Adrenal gland (tissue), 5 donors: ENCODE measurements around the gene EFEMP1.
"Not testable (repeated sequence)": the region's sequence is repeated elsewhere in the genome, so short reads cannot be mapped to it uniquely, and the experiment has no call there.

Experiments used
- POLR2A ChIP-seq, 2 donors: fragments of 450-650 bp; IDR thresholded peaks; one replicate each; pipeline ENCODE4 v1.6.1; 2017; ENCODE audit warnings: antibody characterized with exemption in 2 of 2, mild to moderate bottlenecking in 2 of 2, moderate library complexity in 1 of 2
- TF ChIP-seq, protein P1 (sequence below), 6 experiments: fragments of 450-650 bp in 4 of 6; fragments of 200-600 bp in 2 of 6; sonication (generic) in 1 of 6; IDR thresholded peaks; 1 replicate in 5 of 6; 2 replicates in 1 of 6; pipeline versions ENCODE4 v1.5.1 to v1.8.0; 2016 to 2021; ENCODE audit warnings: antibody characterized with exemption in 6 of 6, mild to moderate bottlenecking in 2 of 6, moderate library complexity in 1 of 6
- donor health status: DM: no; HTN: no; CAD: no.

- not testable (repeated sequence) for TF ChIP-seq POLR2A (IDR thresholded peaks at IDR 0.05)
- TF ChIP-seq, protein P1, sequence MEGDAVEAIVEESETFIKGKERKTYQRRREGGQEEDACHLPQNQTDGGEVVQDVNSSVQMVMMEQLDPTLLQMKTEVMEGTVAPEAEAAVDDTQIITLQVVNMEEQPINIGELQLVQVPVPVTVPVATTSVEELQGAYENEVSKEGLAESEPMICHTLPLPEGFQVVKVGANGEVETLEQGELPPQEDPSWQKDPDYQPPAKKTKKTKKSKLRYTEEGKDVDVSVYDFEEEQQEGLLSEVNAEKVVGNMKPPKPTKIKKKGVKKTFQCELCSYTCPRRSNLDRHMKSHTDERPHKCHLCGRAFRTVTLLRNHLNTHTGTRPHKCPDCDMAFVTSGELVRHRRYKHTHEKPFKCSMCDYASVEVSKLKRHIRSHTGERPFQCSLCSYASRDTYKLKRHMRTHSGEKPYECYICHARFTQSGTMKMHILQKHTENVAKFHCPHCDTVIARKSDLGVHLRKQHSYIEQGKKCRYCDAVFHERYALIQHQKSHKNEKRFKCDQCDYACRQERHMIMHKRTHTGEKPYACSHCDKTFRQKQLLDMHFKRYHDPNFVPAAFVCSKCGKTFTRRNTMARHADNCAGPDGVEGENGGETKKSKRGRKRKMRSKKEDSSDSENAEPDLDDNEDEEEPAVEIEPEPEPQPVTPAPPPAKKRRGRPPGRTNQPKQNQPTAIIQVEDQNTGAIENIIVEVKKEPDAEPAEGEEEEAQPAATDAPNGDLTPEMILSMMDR (IDR thresholded peaks at IDR 0.05): not testable (repeated sequence)
Measured at GRCh38 chr2:55831671-55832410, 91.7 kb downstream of the EFEMP1 start.
